ENCODE measurements around the gene DALRD3. TPM values are rescaled to one million over a fixed set of nuclear protein-coding genes. Genes with fewer than 3 reads are reported as not detected.

The DALRD3 gene
- total and polyA plus RNA-seq, 2 of the 8 experiments (the other 6 are each of a cell fraction or from before 2014, with no cell fraction given): 30.4 to 86.5 TPM

- TF ChIP-seq SP4 (IDR thresholded peaks at IDR 0.05; ENCODE audit: low read length): no peak
- no peak for TF ChIP-seq EZH2 (IDR thresholded peaks at IDR 0.05; ENCODE audit: low read depth, low read length, severe bottlenecking)
- TF ChIP-seq SIN3A (conservative IDR thresholded peaks at IDR 0.05 in 1 of 2, IDR thresholded peaks at IDR 0.05 in 1 of 2; ENCODE audit: low read depth in 1 of 2, low read length in 2 of 2): peak; percentile 42 to 73; a peak in 2 of 4 replicates
- TF ChIP-seq TBP (IDR thresholded peaks at IDR 0.05; ENCODE audit: low read depth, low read length): no peak
- TF ChIP-seq CHD7 (IDR thresholded peaks at IDR 0.05; ENCODE audit: insufficient replicate concordance, low read length): no peak
- TF ChIP-seq BCL11A (IDR thresholded peaks at IDR 0.05; ENCODE audit: low read depth in 2 of 2, low read length in 2 of 2): no peak
Measured at GRCh38 chr3:49013738-49014660, 4.4 kb downstream of the DALRD3 start (continued).
